ENCODE data around the gene KDM4B. TPM values are rescaled to one million over a fixed set of nuclear protein-coding genes. Genes with fewer than 3 reads are reported as not detected.
"Not testable (repeated sequence)": the region's sequence is repeated elsewhere in the genome, so short reads cannot be mapped to it uniquely, and the experiment has no call there.

KDM4B gene
- total RNA-seq, 1 donor from 2014 or later: 34.6 TPM

- ATAC-seq (ENCODE audit: poor library complexity): peak; percentile 26
- DNase-seq: no peak
- intact Hi-C loops (cut with DNase I): no loop called here
Measured at GRCh38 chr19:5024282-5024681, 55.4 kb downstream of the KDM4B start.

- DNase-seq (no peak), ATAC-seq (ENCODE audit: poor library complexity) (no peak)
- intact Hi-C loops (cut with DNase I): no loop called here
Measured at GRCh38 chr19:5025027-5025426, 56.1 kb downstream of the KDM4B start.

- ATAC-seq (ENCODE audit: poor library complexity): no peak
- DNase-seq: no peak
- intact Hi-C loops (cut with DNase I): no loop called here
Measured at GRCh38 chr19:5026706-5027273, 57.9 kb downstream of the KDM4B start.

- no peak for ATAC-seq (ENCODE audit: poor library complexity)
- intact Hi-C loops (cut with DNase I): no loop called here
- no peak for DNase-seq
Measured at GRCh38 chr19:5028229-5028886, 59.4 kb downstream of the KDM4B start.

- ATAC-seq (ENCODE audit: poor library complexity); DNase-seq; intact Hi-C loops (cut with DNase I): not testable (repeated sequence)
Measured at GRCh38 chr19:5029596-5029995, 60.7 kb downstream of the KDM4B start.

GRCh38 chr19:5030136-5030820 is 61.4 kb downstream of the KDM4B start:
- DNase-seq (no peak), ATAC-seq (ENCODE audit: poor library complexity) (no peak)
- intact Hi-C loops (cut with DNase I): loop anchor here (5.0 kb wide), 2 partner anchors 158 to 223 kb away; no protein-coding TSS in a partner anchor

GRCh38 chr19:5030822-5031221 is 61.9 kb downstream of the KDM4B start:
- DNase-seq (no peak), ATAC-seq (ENCODE audit: poor library complexity) (no peak)
- intact Hi-C loops (cut with DNase I): loop anchor here (5.0 kb wide), 2 partner anchors 159 to 224 kb away; no protein-coding TSS in a partner anchor

- ATAC-seq (ENCODE audit: poor library complexity): peak; percentile 88
- intact Hi-C loops (cut with DNase I): loop anchor here (5.0 kb wide), 2 partner anchors 159 to 224 kb away; no protein-coding TSS in a partner anchor
- DNase-seq: peak; percentile 90
Measured at GRCh38 chr19:5031231-5032100, 62.6 kb downstream of the KDM4B start.

- DNase-seq (no peak), ATAC-seq (ENCODE audit: poor library complexity) (peak; percentile 69)
- intact Hi-C loops (cut with DNase I): loop anchor here (5.0 kb wide), 2 partner anchors 160 to 225 kb away; no protein-coding TSS in a partner anchor
Measured at GRCh38 chr19:5032101-5032967, 63.4 kb downstream of the KDM4B start.

GRCh38 chr19:5035105-5035761 is 66.3 kb downstream of the KDM4B start:
- intact Hi-C loops (cut with DNase I): no loop called here
- ATAC-seq (ENCODE audit: poor library complexity): no peak

GRCh38 chr19:5035793-5036697 is 67.1 kb downstream of the KDM4B start:
- DNase-seq (no peak), ATAC-seq (ENCODE audit: poor library complexity) (peak; percentile 12)
- intact Hi-C loops (cut with DNase I): no loop called here

More at GRCh38 chr19:5035105-5035761, 66.3 kb downstream of the KDM4B start:
- DNase-seq: no peak

GRCh38 chr19:5036698-5037563 is 68.0 kb downstream of the KDM4B start:
- intact Hi-C loops (cut with DNase I): no loop called here
- DNase-seq: no peak
- peak; percentile 29 for ATAC-seq (ENCODE audit: poor library complexity)

- DNase-seq: no peak
- intact Hi-C loops (cut with DNase I): no loop called here
- no peak for ATAC-seq (ENCODE audit: poor library complexity)
Measured at GRCh38 chr19:5037936-5038335, 69.0 kb downstream of the KDM4B start.

- ATAC-seq (ENCODE audit: poor library complexity) (no peak), DNase-seq (no peak)
- intact Hi-C loops (cut with DNase I): no loop called here
Measured at GRCh38 chr19:5038631-5039271, 69.8 kb downstream of the KDM4B start.
